M059J (cell line): ENCODE results near the gene RAPGEF4. TPM values are rescaled to one million over a fixed set of nuclear protein-coding genes. Genes with fewer than 3 reads are reported as not detected.

Experiments used
- DNase-seq: peaks from one replicate; pipeline ENCODE4 v3.0.0-alpha.2; 2012; ENCODE audit warnings: low read depth
- total RNA-seq: library from RNA; depleted of rRNA; stranded (reverse); fragments of >200 nt; shearing (Covaris generic); gene quantifications from 2 replicates; pipeline ENCODE4 v1.2.3, GENCODE V29; 2014

RAPGEF4 gene
- total RNA-seq, 1 experiment from 2014 or later: 0.47 TPM

GRCh38 chr2:172997031-172997430, 261.4 kb downstream of the RAPGEF4 start:
- peak; percentile 3 for DNase-seq

- peak; percentile 10 for DNase-seq
Measured at GRCh38 chr2:172998547-172999272, 263.1 kb downstream of the RAPGEF4 start.

- DNase-seq: peak; percentile 37
Measured at GRCh38 chr2:172999641-173000386, 264.2 kb downstream of the RAPGEF4 start.

GRCh38 chr2:173001664-173002604, 266.3 kb downstream of the RAPGEF4 start:
- no peak for DNase-seq

- peak; percentile 30 for DNase-seq
Measured at GRCh38 chr2:173002751-173003541, 267.3 kb downstream of the RAPGEF4 start.

GRCh38 chr2:173008786-173009185, 273.1 kb downstream of the RAPGEF4 start:
- DNase-seq: no peak

- no peak for DNase-seq
Measured at GRCh38 chr2:173010233-173010632, 274.6 kb downstream of the RAPGEF4 start.

- DNase-seq: no peak
Measured at GRCh38 chr2:173016451-173016850, 280.8 kb downstream of the RAPGEF4 start.

- DNase-seq: no peak
Measured at GRCh38 chr2:173017646-173018420, 282.2 kb downstream of the RAPGEF4 start.

GRCh38 chr2:173019755-173020154, 284.1 kb downstream of the RAPGEF4 start:
- no peak for DNase-seq

GRCh38 chr2:173021939-173022371, 286.3 kb downstream of the RAPGEF4 start:
- DNase-seq: peak; percentile 12

- no peak for DNase-seq
Measured at GRCh38 chr2:173023718-173024117, 288.1 kb downstream of the RAPGEF4 start.

- no peak for DNase-seq
Measured at GRCh38 chr2:173026479-173026878, 290.8 kb downstream of the RAPGEF4 start.

- DNase-seq: peak; percentile 73
Measured at GRCh38 chr2:173027181-173028128, 291.8 kb downstream of the RAPGEF4 start.

- no peak for DNase-seq
Measured at GRCh38 chr2:173028141-173028540, 292.5 kb downstream of the RAPGEF4 start.

GRCh38 chr2:173028671-173029070, 293.0 kb downstream of the RAPGEF4 start:
- DNase-seq: no peak

- DNase-seq: no peak
Measured at GRCh38 chr2:173030561-173031490, 295.2 kb downstream of the RAPGEF4 start.

- no peak for DNase-seq
Measured at GRCh38 chr2:173032032-173032431, 296.4 kb downstream of the RAPGEF4 start.
